HG03521 (cell line): ENCODE data around the gene NRG3.

Experiments
- ATAC-seq: cut with Tn5 transposase; IDR thresholded peaks from one replicate; pipeline ENCODE4 v1.9.1; 2021; ENCODE audit warnings: mild to moderate bottlenecking, moderate library complexity; ENCODE audit not compliant: unreplicated experiment

The NRG3 gene

GRCh38 chr10:82757397-82757796 lies 882.4 kb downstream of the NRG3 start:
- ATAC-seq = no peak

- no peak for ATAC-seq
Observed at GRCh38 chr10:82757901-82758300, 882.9 kb downstream of the NRG3 start.

DNA sequence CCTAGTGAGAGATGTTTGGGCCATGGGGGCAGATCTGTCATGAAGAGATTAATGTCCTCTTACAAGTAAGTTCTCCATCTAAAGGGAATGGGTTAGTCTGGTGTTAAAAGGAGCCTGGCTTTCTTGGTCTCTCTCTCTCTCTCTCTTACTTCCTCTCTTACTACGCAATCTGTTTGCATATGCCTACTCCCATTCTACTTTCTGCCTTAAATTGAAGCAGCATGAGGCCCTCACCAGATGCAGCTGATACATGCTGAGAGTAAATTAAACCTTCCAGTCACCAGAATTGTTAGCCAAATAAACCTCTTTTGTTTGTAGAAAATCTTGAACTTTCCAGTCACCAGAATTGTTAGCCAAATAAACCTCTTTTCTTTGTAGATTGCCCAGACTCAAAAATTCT lies 884.1 kb downstream of the NRG3 start:
- ATAC-seq = no peak

DNA sequence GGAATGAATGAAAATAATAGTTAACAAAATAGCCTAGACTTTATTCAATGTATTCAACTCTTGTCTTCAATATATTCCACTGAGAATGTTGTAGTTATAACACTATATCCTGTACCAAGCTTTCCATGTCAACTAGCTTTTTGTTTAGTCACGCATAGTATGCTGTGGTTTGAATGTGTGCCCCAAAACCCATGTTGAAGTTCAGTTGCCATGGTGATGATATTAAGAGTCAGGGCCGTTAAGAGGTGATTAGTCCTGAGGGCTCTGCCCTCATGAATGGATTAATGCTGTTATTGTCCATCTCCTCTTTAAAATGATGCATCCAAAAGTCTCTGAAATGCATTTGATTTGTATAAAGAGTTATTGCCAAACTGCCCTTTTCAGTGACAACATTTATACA lies 887.6 kb downstream of the NRG3 start:
- no peak for ATAC-seq

- no peak for ATAC-seq
Observed at GRCh38 chr10:82768040-82768439, 893.0 kb downstream of the NRG3 start.

DNA sequence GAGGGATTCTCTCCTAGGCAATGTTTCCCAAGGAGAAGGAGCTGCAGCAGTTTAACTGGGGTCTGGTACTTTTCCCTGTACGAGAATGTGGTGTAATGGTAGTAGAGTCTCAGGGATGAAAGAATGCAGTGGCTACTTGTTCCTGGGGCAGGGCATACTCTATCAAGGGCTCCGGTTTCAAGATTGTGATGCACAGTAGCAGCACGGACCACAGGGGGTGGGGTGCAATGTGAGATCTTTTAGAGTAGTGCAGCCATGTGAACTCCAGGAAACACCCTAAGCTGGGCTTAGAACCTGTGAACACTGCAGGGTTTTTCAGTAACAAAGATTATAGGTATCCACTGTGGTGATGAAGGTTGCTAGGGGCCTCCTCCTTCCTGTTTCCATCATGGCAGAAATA lies 903.9 kb downstream of the NRG3 start:
- no peak for ATAC-seq

DNA sequence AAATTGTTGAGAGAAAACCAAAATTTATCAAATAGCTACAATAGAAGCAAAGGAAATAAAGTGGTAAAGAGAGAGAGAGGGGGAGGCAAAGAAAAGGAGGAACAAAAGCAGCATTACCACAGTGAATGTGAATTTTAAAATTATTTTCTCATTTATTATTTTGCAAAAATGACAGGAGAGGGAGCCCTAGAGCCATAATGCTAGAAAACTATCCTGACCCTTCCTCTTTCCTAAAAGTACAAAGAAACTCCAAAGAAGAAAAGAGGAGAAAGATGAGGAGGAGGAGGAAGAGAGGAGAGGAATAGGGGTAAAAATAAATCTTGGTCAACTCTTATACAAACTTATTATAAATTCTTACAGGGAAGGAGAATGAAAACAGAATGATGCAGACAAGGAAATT lies 921.5 kb downstream of the NRG3 start:
- ATAC-seq = no peak

- no peak for ATAC-seq
Observed at GRCh38 chr10:82801289-82801688, 926.3 kb downstream of the NRG3 start.

- ATAC-seq = no peak
Observed at GRCh38 chr10:82811621-82812020, 936.6 kb downstream of the NRG3 start.

DNA sequence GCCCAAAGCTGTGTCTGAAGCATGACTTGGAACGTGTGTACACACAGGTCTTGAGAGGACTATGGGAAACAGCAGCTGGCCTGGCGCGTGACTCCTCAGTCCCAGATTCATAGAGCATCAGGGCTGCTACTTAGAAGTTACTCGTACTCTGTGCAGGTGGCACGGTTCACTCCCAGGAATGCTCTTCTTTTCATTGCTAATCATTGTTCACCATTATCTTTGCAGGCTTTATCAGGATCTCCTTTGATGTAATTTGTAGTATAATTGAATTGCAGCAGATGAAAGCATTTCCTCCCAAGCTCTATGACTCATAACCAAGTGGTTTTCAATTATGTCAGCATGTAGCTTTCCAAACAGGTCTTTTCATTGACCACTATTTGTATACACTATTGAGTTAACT lies 938.9 kb downstream of the NRG3 start:
- ATAC-seq = no peak

GRCh38 chr10:82814635-82815034 lies 939.6 kb downstream of the NRG3 start:
- ATAC-seq = no peak

DNA sequence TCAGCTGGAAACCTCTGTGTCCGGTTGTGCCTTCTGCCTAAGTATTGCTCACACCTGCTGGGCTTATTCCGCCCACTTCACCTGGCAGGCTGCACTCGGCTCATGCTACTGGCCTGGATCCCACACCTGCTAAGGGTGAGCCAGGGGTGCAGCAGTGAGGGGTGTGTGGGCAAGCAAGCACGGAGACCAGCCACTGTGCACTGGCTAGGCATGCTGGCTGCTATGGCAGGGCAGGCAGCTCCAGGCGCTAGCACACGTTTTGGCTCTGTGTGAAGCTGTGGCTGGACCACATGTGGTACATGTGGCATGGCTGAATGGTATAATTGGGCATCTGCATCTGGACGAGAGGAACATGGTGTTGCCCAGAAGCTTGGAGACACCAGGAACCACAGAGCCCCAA lies 940.7 kb downstream of the NRG3 start:
- no peak for ATAC-seq

GRCh38 chr10:82817676-82818422 lies 942.9 kb downstream of the NRG3 start:
- no peak for ATAC-seq

- no peak for ATAC-seq
Observed at GRCh38 chr10:82821043-82821442, 946.0 kb downstream of the NRG3 start.

DNA sequence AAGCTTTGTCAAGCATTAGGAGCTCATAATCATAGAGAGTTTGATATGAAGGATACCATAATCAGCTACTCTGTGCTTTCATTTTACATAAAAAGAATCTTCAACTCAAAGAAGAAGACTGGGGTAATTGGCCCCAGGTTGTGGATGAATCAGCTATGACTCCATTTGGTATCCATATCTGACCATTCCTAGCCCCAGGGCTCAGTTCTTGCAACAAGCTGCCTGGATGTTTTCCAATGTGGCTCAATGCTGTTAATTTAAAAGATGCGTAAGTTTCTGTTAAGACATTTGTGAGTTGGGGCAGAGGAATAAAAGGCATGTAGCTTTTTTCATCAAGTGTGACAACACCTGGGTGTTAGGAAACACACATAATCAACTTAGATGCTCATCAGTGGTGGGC lies 951.1 kb downstream of the NRG3 start:
- no peak for ATAC-seq

- no peak for ATAC-seq
Observed at GRCh38 chr10:82827901-82828300, 952.9 kb downstream of the NRG3 start.

GRCh38 chr10:82847242-82847641 lies 972.2 kb downstream of the NRG3 start:
- no peak for ATAC-seq

DNA sequence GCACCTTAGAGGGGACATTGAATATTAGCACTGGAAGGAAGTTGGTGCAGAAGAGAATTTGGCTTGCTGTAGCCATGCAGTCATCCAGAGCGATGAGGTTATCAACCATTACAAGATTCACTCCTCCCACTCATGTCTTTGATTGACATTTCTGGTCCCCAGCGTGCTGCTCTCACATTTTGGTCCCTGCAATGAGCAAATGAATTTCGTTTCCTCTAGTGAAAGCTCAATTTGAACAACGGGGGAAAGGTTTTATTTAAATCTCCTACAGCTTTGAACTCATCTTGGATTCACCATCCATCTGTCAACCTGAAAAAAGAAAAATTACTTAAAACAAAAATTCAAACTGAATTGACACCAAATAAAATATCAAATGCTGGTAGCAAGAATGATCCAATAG lies 975.2 kb downstream of the NRG3 start:
- ATAC-seq = no peak

GRCh38 chr10:82856957-82857613 lies 982.1 kb downstream of the NRG3 start:
- ATAC-seq = no peak

- ATAC-seq = no peak
Observed at GRCh38 chr10:82861889-82862288, 986.9 kb downstream of the NRG3 start.

GRCh38 chr10:82865366-82865765 lies 990.4 kb downstream of the NRG3 start:
- ATAC-seq = no peak

DNA sequence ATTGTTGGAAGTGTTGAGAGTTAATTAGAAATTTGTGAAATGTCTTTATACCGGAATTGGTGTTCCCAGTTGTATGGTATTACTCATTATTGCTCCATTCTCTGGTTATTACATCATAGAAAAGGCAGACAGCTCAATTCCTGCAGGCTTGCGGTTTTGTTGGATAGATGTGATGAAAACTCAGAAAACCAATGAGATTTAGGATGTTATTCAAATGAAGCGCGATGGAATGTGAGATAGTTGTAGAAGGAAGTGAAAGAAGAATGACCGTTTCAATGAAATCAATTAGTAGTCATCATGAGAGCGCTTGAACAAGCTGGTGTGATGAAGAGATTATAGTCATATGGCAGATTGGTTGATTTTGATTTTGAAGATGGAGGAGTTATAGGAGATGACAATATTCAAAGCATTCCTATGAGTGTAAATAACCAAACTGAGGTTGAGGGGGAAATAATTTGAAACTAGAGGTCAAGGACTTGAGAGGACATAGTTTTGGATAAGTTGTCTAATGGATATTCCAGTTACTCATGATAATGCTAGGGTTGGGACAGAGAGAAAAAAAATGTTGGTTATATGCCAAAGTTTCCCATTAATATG lies 991.5 kb downstream of the NRG3 start:
- ATAC-seq = no peak
